Neural progenitor cell (in vitro differentiated cells): ENCODE measurements around the gene EMC10. TPM values are rescaled to one million over a fixed set of nuclear protein-coding genes. Genes with fewer than 3 reads are reported as not detected.

Experiments used
- DNase-seq: peaks from one replicate; pipeline ENCODE4 v3.0.0-alpha.2; 2016; ENCODE audit warnings: low spot score
- H2AFZ ChIP-seq: fragments of 200-600 bp; sonication (generic); replicated peaks from 2 replicates; pipeline ENCODE4 v1.6.1; 2016; ENCODE audit warnings: antibody characterized with exemption
- H3F3A ChIP-seq: fragments of 200-600 bp; sonication (generic); 2 replicates; pipeline ENCODE4 v1.6.1; 2016; ENCODE audit warnings: antibody characterized with exemption, low read depth
- H3K27ac ChIP-seq: fragments of 200-600 bp; sonication (generic); 2 replicates; pipeline ENCODE4 v1.5.1; 2016; ENCODE audit warnings: mild to moderate bottlenecking
- H3K27me3 ChIP-seq: fragments of 200-600 bp; sonication (generic); 2 replicates; pipeline ENCODE4 v1.6.1; 2016; ENCODE audit warnings: mild to moderate bottlenecking, moderate library complexity
- H3K36me3 ChIP-seq: fragments of 200-600 bp; sonication (generic); 2 replicates; pipeline ENCODE4 v1.5.1; 2016
- H3K4me1 ChIP-seq: fragments of 200-600 bp; sonication (generic); 2 replicates; pipeline ENCODE4 v1.6.1; 2016; ENCODE audit warnings: mixed run types
- H3K4me2 ChIP-seq: fragments of 200-600 bp; sonication (generic); 2 replicates; pipeline ENCODE4 v1.6.1; 2016
- H3K4me3 ChIP-seq: fragments of 200-600 bp; sonication (generic); 2 replicates; pipeline ENCODE4 v1.5.1; 2016
- H3K79me2 ChIP-seq: fragments of 200-600 bp; sonication (generic); 2 replicates; pipeline ENCODE4 v1.6.1; 2016; ENCODE audit warnings: low read depth
- H3K9ac ChIP-seq: fragments of 200-600 bp; sonication (generic); 2 replicates; pipeline ENCODE4 v1.6.1; 2016
- H3K9me3 ChIP-seq: fragments of 200-600 bp; sonication (generic); 2 replicates; pipeline ENCODE4 v1.5.1; 2016; ENCODE audit warnings: low read depth
- H4K20me1 ChIP-seq: fragments of 200-600 bp; sonication (generic); 2 replicates; pipeline ENCODE4 v1.6.1; 2016; ENCODE audit warnings: low read depth
- H3K27ac Mint-ChIP-seq: 3 replicates; pipeline ENCODE4 v1.8.0; 2021; ENCODE audit warnings: mixed read lengths
- H3K27me3 Mint-ChIP-seq: 2 replicates; pipeline ENCODE4 v1.8.0; 2022; ENCODE audit warnings: low read depth, mild to moderate bottlenecking, inconsistent platforms, moderate library complexity, mixed read lengths; ENCODE audit not compliant: insufficient read depth
- H3K36me3 Mint-ChIP-seq: 3 replicates; pipeline ENCODE4 v1.8.0; 2021; ENCODE audit warnings: mixed read lengths
- H3K4me1 Mint-ChIP-seq: 3 replicates; pipeline ENCODE4 v1.8.0; 2021; ENCODE audit warnings: mixed read lengths
- H3K4me3 Mint-ChIP-seq: 3 replicates; pipeline ENCODE4 v1.8.0; 2021; ENCODE audit warnings: mild to moderate bottlenecking, moderate library complexity, mixed read lengths
- H3K9me3 Mint-ChIP-seq: 3 replicates; pipeline ENCODE4 v1.8.0; 2020; ENCODE audit warnings: mixed read lengths
- CTCF ChIP-seq: fragments of 200-600 bp; sonication (generic); IDR thresholded peaks from 2 replicates; pipeline ENCODE4 v1.5.1; 2017; ENCODE audit warnings: antibody characterized with exemption, mild to moderate bottlenecking
- EZH2 ChIP-seq: fragments of 200-600 bp; sonication (generic); IDR thresholded peaks from 2 replicates; pipeline ENCODE4 v1.6.1; 2017; ENCODE audit warnings: antibody characterized with exemption, mild to moderate bottlenecking, moderate library complexity
- EZH2phosphoT487 ChIP-seq: fragments of 200-600 bp; sonication (generic); IDR thresholded peaks from 2 replicates; pipeline ENCODE4 v1.6.1; 2017; ENCODE audit warnings: antibody characterized with exemption
- total RNA-seq: library from RNA; depleted of rRNA; stranded (reverse); fragments of >200 nt; gene quantifications from 2 replicates; pipeline ENCODE4 v1.2.3, GENCODE V29; 2015; ENCODE audit warnings: low replicate concordance

Gene EMC10
- total RNA-seq, 1 donor from 2014 or later: 32.9 TPM

- Histone ChIP-seq H3F3A (no peaks in the 10 kb centered on the region), H3K9ac (no peak overlapping the region), H2AFZ (no peak overlapping the region), H4K20me1 (no peaks in the 10 kb centered on the region), H3K79me2 (no peaks in the 10 kb centered on the region), H3K36me3 (no peaks in the 10 kb centered on the region), H3K9me3 (no peaks in the 10 kb centered on the region), H3K27ac (no peak overlapping the region), H3K4me3 (no peak overlapping the region), H3K4me2 (no peak overlapping the region), H3K4me1 (peaks cover 3% of the 10 kb centered on the region), H3K27me3 (peaks cover under 1% of the 10 kb centered on the region)
- Mint-ChIP-seq H3K9me3 (no peaks in the 10 kb centered on the region), H3K36me3 (no peaks in the 10 kb centered on the region), H3K27ac (no peak overlapping the region), H3K27me3 (peaks cover 16% of the 10 kb centered on the region), H3K4me1 (peaks cover 24% of the 10 kb centered on the region), H3K4me3 (no peak overlapping the region)
- DNase-seq: no peak
- no peak for TF ChIP-seq EZH2phosphoT487
- TF ChIP-seq EZH2: no peak
- TF ChIP-seq CTCF: no peak
Measured at GRCh38 chr19:50505856-50506611, 29.7 kb downstream of the EMC10 start.

GRCh38 chr19:50506700-50507099, 30.4 kb downstream of the EMC10 start:
- Mint-ChIP-seq H3K27me3 (peaks cover 21% of the 10 kb centered on the region), H3K4me3 (no peak overlapping the region), H3K36me3 (no peaks in the 10 kb centered on the region), H3K9me3 (no peaks in the 10 kb centered on the region), H3K4me1 (peaks cover 29% of the 10 kb centered on the region), H3K27ac (no peak overlapping the region)
- Histone ChIP-seq H3K36me3 (no peaks in the 10 kb centered on the region), H3K4me2 (no peak overlapping the region), H3K4me3 (no peak overlapping the region), H3K27me3 (no peaks in the 10 kb centered on the region), H3F3A (no peaks in the 10 kb centered on the region), H3K9me3 (no peaks in the 10 kb centered on the region), H3K4me1 (peaks cover 3% of the 10 kb centered on the region), H2AFZ (no peak overlapping the region), H3K27ac (no peak overlapping the region), H4K20me1 (no peaks in the 10 kb centered on the region), H3K79me2 (no peaks in the 10 kb centered on the region), H3K9ac (no peak overlapping the region)
- TF ChIP-seq EZH2phosphoT487: no peak
- no peak for TF ChIP-seq CTCF
- TF ChIP-seq EZH2: no peak
- no peak for DNase-seq

GRCh38 chr19:50507376-50507775, 31.1 kb downstream of the EMC10 start:
- Histone ChIP-seq H3K9ac (no peak overlapping the region), H3K27ac (no peak overlapping the region), H3F3A (no peaks in the 10 kb centered on the region), H2AFZ (no peak overlapping the region), H3K4me2 (no peak overlapping the region), H3K4me1 (peaks cover 3% of the 10 kb centered on the region), H3K27me3 (no peaks in the 10 kb centered on the region), H3K4me3 (no peak overlapping the region), H4K20me1 (no peaks in the 10 kb centered on the region), H3K36me3 (no peaks in the 10 kb centered on the region), H3K9me3 (no peaks in the 10 kb centered on the region), H3K79me2 (no peaks in the 10 kb centered on the region)
- Mint-ChIP-seq H3K4me1 (peaks cover 31% of the 10 kb centered on the region), H3K27ac (no peak overlapping the region), H3K36me3 (no peaks in the 10 kb centered on the region), H3K4me3 (no peak overlapping the region), H3K9me3 (no peaks in the 10 kb centered on the region), H3K27me3 (peaks cover 22% of the 10 kb centered on the region)
- no peak for TF ChIP-seq EZH2phosphoT487
- DNase-seq: no peak

GRCh38 chr19:50508843-50509190, 32.5 kb downstream of the EMC10 start:
- no peaks in the 10 kb centered on the region for H3K27me3 ChIP-seq
- H2AFZ ChIP-seq: no peak overlapping the region

More at GRCh38 chr19:50508843-50509190, 32.5 kb downstream of the EMC10 start:
- no peaks in the 10 kb centered on the region for H4K20me1 ChIP-seq
- Mint-ChIP-seq H3K4me1 (peaks cover 42% of the 10 kb centered on the region), H3K9me3 (no peaks in the 10 kb centered on the region), H3K36me3 (no peaks in the 10 kb centered on the region), H3K4me3 (peak overlapping the region; percentile 57), H3K27me3 (peaks cover 27% of the 10 kb centered on the region), H3K27ac (peak overlapping the region; percentile 97)
- H3K79me2 ChIP-seq: no peaks in the 10 kb centered on the region
- no peak overlapping the region for H3K4me3 ChIP-seq
- no peak overlapping the region for H3K4me2 ChIP-seq
- H3K4me1 ChIP-seq: peaks cover 6% of the 10 kb centered on the region
- no peaks in the 10 kb centered on the region for H3K9me3 ChIP-seq
- H3F3A ChIP-seq: no peaks in the 10 kb centered on the region
- no peak overlapping the region for H3K27ac ChIP-seq
- H3K36me3 ChIP-seq: no peaks in the 10 kb centered on the region
- no peak overlapping the region for H3K9ac ChIP-seq
- DNase-seq: no peak
- TF ChIP-seq EZH2 (no peak), EZH2phosphoT487 (no peak)
